HepG2 (cell line): Measurements from ENCODE around the gene MED25. TPM values are rescaled to one million over a fixed set of nuclear protein-coding genes. Genes with fewer than 3 reads are reported as not detected.

Experiments used
- E2F2 ChIP-seq: sonication (generic); formaldehyde crosslinking; IDR thresholded peaks from 2 replicates; pipeline ENCODE4 v1.4.0; 2020; ENCODE audit warnings: missing genetic modification reagents, borderline replicate concordance
- KDM3A ChIP-seq: IDR thresholded peaks from 2 replicates; pipeline ENCODE4 v1.6.1; 2018; ENCODE audit warnings: low read depth, missing compliant biosample characterization
- KLF13 ChIP-seq: sonication (generic); formaldehyde crosslinking; IDR thresholded peaks from 2 replicates; pipeline ENCODE4 v1.4.0; 2020; ENCODE audit warnings: mild to moderate bottlenecking, missing genetic modification reagents
- MAZ ChIP-seq, 2 experiments: sonication (generic) in 1 of 2; formaldehyde crosslinking in 1 of 2; IDR thresholded peaks; 2 replicates each; pipeline versions ENCODE4 v1.5.0 to v1.6.1; 2012 to 2020; ENCODE audit warnings: low read depth in 2 of 2, mild to moderate bottlenecking in 2 of 2, borderline replicate concordance in 1 of 2, improper control_type of control experiment in 1 of 2, low read length in 1 of 2, missing genetic modification reagents in 1 of 2, moderate library complexity in 1 of 2
- MTA1 ChIP-seq: sonication (generic); formaldehyde crosslinking; IDR thresholded peaks from 2 replicates; pipeline ENCODE4 v1.4.0; 2020; ENCODE audit warnings: missing genetic modification reagents, mild to moderate bottlenecking, borderline replicate concordance
- NONO ChIP-seq, 2 experiments: fragments of 450-650 bp in 1 of 2; sonication (generic) in 1 of 2; formaldehyde crosslinking in 1 of 2; IDR thresholded peaks in 1 of 2; conservative IDR thresholded peaks in 1 of 2; 2 replicates each; pipeline versions ENCODE4 v1.6.1 to v1.8.0; 2017 to 2022; ENCODE audit warnings: mild to moderate bottlenecking in 1 of 2, missing genetic modification reagents in 1 of 2, moderate library complexity in 1 of 2
- PATZ1 ChIP-seq: sonication (generic); formaldehyde crosslinking; IDR thresholded peaks from 2 replicates; pipeline ENCODE4 v1.4.0; 2020; ENCODE audit warnings: missing genetic modification reagents
- POLR2A ChIP-seq, 2 experiments: IDR thresholded peaks; 2 replicates each; pipeline ENCODE4 v1.6.1; 2011; ENCODE audit warnings: low read depth in 2 of 2, low read length in 2 of 2, mild to moderate bottlenecking in 1 of 2, moderate library complexity in 1 of 2; ENCODE audit not compliant: insufficient read depth in 1 of 2
- PRDM10 ChIP-seq: sonication (generic); formaldehyde crosslinking; IDR thresholded peaks from 2 replicates; pipeline ENCODE4 v1.4.0; 2020; ENCODE audit warnings: low read depth, missing genetic modification reagents
- YEATS4 ChIP-seq: sonication (generic); formaldehyde crosslinking; IDR thresholded peaks from 2 replicates; pipeline ENCODE4 v1.4.0; 2020; ENCODE audit warnings: missing genetic modification reagents, borderline replicate concordance
- ZBTB14 ChIP-seq: sonication (generic); formaldehyde crosslinking; IDR thresholded peaks from 2 replicates; pipeline ENCODE4 v1.4.0; 2020; ENCODE audit warnings: missing genetic modification reagents
- ZBTB42 ChIP-seq: sonication (generic); formaldehyde crosslinking; IDR thresholded peaks from 2 replicates; pipeline ENCODE4 v1.5.0; 2020; ENCODE audit warnings: mild to moderate bottlenecking, missing genetic modification reagents
- ZBTB46 ChIP-seq: sonication (generic); formaldehyde crosslinking; IDR thresholded peaks from 2 replicates; pipeline ENCODE4 v1.4.0; 2020; ENCODE audit warnings: mild to moderate bottlenecking, missing genetic modification reagents, borderline replicate concordance
- ZEB1 ChIP-seq: IDR thresholded peaks from 2 replicates; pipeline ENCODE4 v1.6.1; 2012; ENCODE audit warnings: mild to moderate bottlenecking, low read depth, inconsistent platforms; ENCODE audit not compliant: insufficient replicate concordance
- ZFP36L1 ChIP-seq: sonication (generic); formaldehyde crosslinking; IDR thresholded peaks from 2 replicates; pipeline ENCODE4 v1.8.0; 2022; ENCODE audit warnings: mild to moderate bottlenecking, missing genetic modification reagents, moderate library complexity
- ZNF776 ChIP-seq: sonication (generic); formaldehyde crosslinking; IDR thresholded peaks from 2 replicates; pipeline ENCODE4 v1.4.0; 2020; ENCODE audit warnings: mild to moderate bottlenecking, missing genetic modification reagents
- ZNF780A ChIP-seq: sonication (generic); formaldehyde crosslinking; IDR thresholded peaks from 2 replicates; pipeline ENCODE4 v1.8.0; 2022; ENCODE audit warnings: mild to moderate bottlenecking, missing genetic modification reagents, moderate library complexity
- ZNF883 ChIP-seq: sonication (generic); formaldehyde crosslinking; IDR thresholded peaks from 2 replicates; pipeline ENCODE4 v1.5.1; 2020; ENCODE audit warnings: mild to moderate bottlenecking, missing genetic modification reagents; ENCODE audit errors: not compliant biosample characterization
- ZSCAN30 ChIP-seq: sonication (generic); formaldehyde crosslinking; IDR thresholded peaks from 2 replicates; pipeline ENCODE4 v1.5.0; 2020; ENCODE audit warnings: mild to moderate bottlenecking, missing genetic modification reagents
- polyA plus RNA-seq, 8 experiments: library from polyadenylated mRNA; depleted of rRNA in 3 of 8; stranded (reverse) in 7 of 8; unstranded in 1 of 8; fragments of >200 nt; fragmentation: Illumina TruSeq in 4 of 8; extraction: Trizol in 4 of 8; gene quantifications; 2 replicates each; pipeline versions ENCODE4 v1.2.1 to v1.2.3, GENCODE V29; 2011 to 2016; ENCODE audit warnings: low read depth in 4 of 8, missing spikeins in 1 of 8, mixed read lengths in 1 of 8; ENCODE audit not compliant: insufficient read depth in 1 of 8
- total RNA-seq, 5 experiments: library from RNA; depleted of rRNA; stranded (reverse); fragments of >200 nt; fragmentation: Illumina TruSeq; extraction: Trizol; gene quantifications; 2 replicates each; pipeline ENCODE4 v1.2.3, GENCODE V29; 2016; ENCODE audit warnings: low read depth in 1 of 5

The MED25 gene
- total and polyA plus RNA-seq, 2 of the 13 experiments (the other 11 are each of a cell fraction or from before 2014, with no cell fraction given), result 11.1 to 15.1 TPM

GRCh38 chr19:49869009-49869483 is 51.0 kb downstream of the MED25 start (continued):
- no peak for TF ChIP-seq ZBTB42 (CRISPR knock-in tag)
- no peak for TF ChIP-seq E2F2 (CRISPR knock-in tag)
- peak; percentile 38; the same call in 1 of the 2 replicates for TF ChIP-seq MTA1
- no peak for TF ChIP-seq KDM3A (CRISPR knock-in tag)
- no peak for TF ChIP-seq ZSCAN30 (CRISPR knock-in tag)
- TF ChIP-seq POLR2A (IDR thresholded peaks at IDR 0.05; ENCODE audit: insufficient read depth in 1 of 2, low read depth in 2 of 2, low read length in 2 of 2), result peak in 1 of 2 experiments; percentile 37; a peak in 1 of 4 replicates
- no peak; the same call in 1 of the 2 replicates for TF ChIP-seq ZBTB14 (CRISPR knock-in tag)
- TF ChIP-seq ZEB1, result peak; percentile 72
- no peak for TF ChIP-seq ZNF883 (CRISPR knock-in tag)
- TF ChIP-seq ZFP36L1 (CRISPR knock-in tag), result no peak
- no peak for TF ChIP-seq KLF13 (CRISPR knock-in tag)
- peak; percentile 78 for TF ChIP-seq PATZ1 (CRISPR knock-in tag)
- TF ChIP-seq NONO (IDR thresholded peaks at IDR 0.05), result no peak
- TF ChIP-seq NONO (CRISPR knock-in tag; conservative IDR thresholded peaks at IDR 0.05), result no peak
- TF ChIP-seq MAZ (IDR thresholded peaks at IDR 0.05; ENCODE audit: borderline replicate concordance, low read depth, low read length), result peak; percentile 76; the same call in 1 of the 2 replicates
- TF ChIP-seq MAZ (CRISPR knock-in tag; IDR thresholded peaks at IDR 0.05; ENCODE audit: low read depth), result no peak
- TF ChIP-seq ZBTB46 (CRISPR knock-in tag), result peak; percentile 68; the same call in 1 of the 2 replicates
- no peak for TF ChIP-seq ZNF780A (CRISPR knock-in tag)
- TF ChIP-seq PRDM10 (CRISPR knock-in tag), result peak; percentile 87
- TF ChIP-seq ZNF776 (CRISPR knock-in tag), result no peak
- peak; percentile 9; the same call in 1 of the 2 replicates for TF ChIP-seq YEATS4
